ENCODE measurements around the gene ADAM23.

ADAM23 gene

GRCh38 chr2:206521115-206521514 is 77.8 kb downstream of the ADAM23 start:
- Histone ChIP-seq H3K4me1 (ENCODE audit: control insufficient read depth in 5 of 5, insufficient read depth in 5 of 5, low read length in 5 of 5) (no peaks in the 10 kb centered on the region), H3K9me3 (ENCODE audit: control insufficient read depth in 5 of 5, low read length in 5 of 5) (no peaks in the 10 kb centered on the region), H3K36me3 (ENCODE audit: control insufficient read depth in 5 of 5, insufficient read depth in 5 of 5, low read length in 5 of 5) (no peaks in the 10 kb centered on the region), H3K4me3 (ENCODE audit: low read depth in 1 of 5, low read length in 5 of 5) (no peak overlapping the region), H3K27ac (ENCODE audit: low read depth, low read length) (no peak overlapping the region), H3K9ac (ENCODE audit: low read length in 5 of 5) (no peak overlapping the region), H3K27me3 (ENCODE audit: control insufficient read depth in 5 of 5, insufficient read depth in 4 of 5, low read length in 5 of 5) (no peaks in the 10 kb centered on the region)

- no peak overlapping the region for H3K27ac ChIP-seq (ENCODE audit: low read depth, low read length)
- H3K4me1 ChIP-seq (ENCODE audit: control insufficient read depth in 5 of 5, insufficient read depth in 5 of 5, low read length in 5 of 5): no peaks in the 10 kb centered on the region
- no peak overlapping the region for H3K4me3 ChIP-seq (ENCODE audit: low read depth in 1 of 5, low read length in 5 of 5)
- no peaks in the 10 kb centered on the region for H3K27me3 ChIP-seq (ENCODE audit: control insufficient read depth in 5 of 5, insufficient read depth in 4 of 5, low read length in 5 of 5)
- no peaks in the 10 kb centered on the region for H3K9me3 ChIP-seq (ENCODE audit: control insufficient read depth in 5 of 5, low read length in 5 of 5)
- H3K9ac ChIP-seq (ENCODE audit: low read length in 5 of 5): no peak overlapping the region
- H3K36me3 ChIP-seq (ENCODE audit: control insufficient read depth in 5 of 5, insufficient read depth in 5 of 5, low read length in 5 of 5): no peaks in the 10 kb centered on the region
These were observed 78.3 kb downstream of the ADAM23 start for GRCh38 chr2:206521612-206522011.

- Histone ChIP-seq H3K27me3 (ENCODE audit: control insufficient read depth in 5 of 5, insufficient read depth in 4 of 5, low read length in 5 of 5) (no peaks in the 10 kb centered on the region), H3K36me3 (ENCODE audit: control insufficient read depth in 5 of 5, insufficient read depth in 5 of 5, low read length in 5 of 5) (no peaks in the 10 kb centered on the region), H3K4me3 (ENCODE audit: low read depth in 1 of 5, low read length in 5 of 5) (no peak overlapping the region), H3K27ac (ENCODE audit: low read depth, low read length) (no peak overlapping the region), H3K9me3 (ENCODE audit: control insufficient read depth in 5 of 5, low read length in 5 of 5) (no peaks in the 10 kb centered on the region), H3K9ac (ENCODE audit: low read length in 5 of 5) (no peak overlapping the region), H3K4me1 (ENCODE audit: control insufficient read depth in 5 of 5, insufficient read depth in 5 of 5, low read length in 5 of 5) (no peaks in the 10 kb centered on the region)
These were observed 83.1 kb downstream of the ADAM23 start for GRCh38 chr2:206526416-206526815.

GRCh38 chr2:206527153-206527552 is 83.8 kb downstream of the ADAM23 start:
- Histone ChIP-seq H3K27ac (ENCODE audit: low read depth, low read length) (no peak overlapping the region), H3K36me3 (ENCODE audit: control insufficient read depth in 5 of 5, insufficient read depth in 5 of 5, low read length in 5 of 5) (no peaks in the 10 kb centered on the region), H3K4me1 (ENCODE audit: control insufficient read depth in 5 of 5, insufficient read depth in 5 of 5, low read length in 5 of 5) (no peaks in the 10 kb centered on the region), H3K9me3 (ENCODE audit: control insufficient read depth in 5 of 5, low read length in 5 of 5) (no peaks in the 10 kb centered on the region), H3K27me3 (ENCODE audit: control insufficient read depth in 5 of 5, insufficient read depth in 4 of 5, low read length in 5 of 5) (no peaks in the 10 kb centered on the region), H3K9ac (ENCODE audit: low read length in 5 of 5) (no peak overlapping the region), H3K4me3 (ENCODE audit: low read depth in 1 of 5, low read length in 5 of 5) (no peak overlapping the region)

- Histone ChIP-seq H3K4me1 (ENCODE audit: control insufficient read depth in 5 of 5, insufficient read depth in 5 of 5, low read length in 5 of 5) (no peaks in the 10 kb centered on the region), H3K27me3 (ENCODE audit: control insufficient read depth in 5 of 5, insufficient read depth in 4 of 5, low read length in 5 of 5) (no peaks in the 10 kb centered on the region), H3K27ac (ENCODE audit: low read depth, low read length) (no peak overlapping the region), H3K36me3 (ENCODE audit: control insufficient read depth in 5 of 5, insufficient read depth in 5 of 5, low read length in 5 of 5) (no peaks in the 10 kb centered on the region), H3K4me3 (ENCODE audit: low read depth in 1 of 5, low read length in 5 of 5) (no peak overlapping the region), H3K9me3 (ENCODE audit: control insufficient read depth in 5 of 5, low read length in 5 of 5) (no peaks in the 10 kb centered on the region), H3K9ac (ENCODE audit: low read length in 5 of 5) (no peak overlapping the region)
These were observed 87.4 kb downstream of the ADAM23 start for GRCh38 chr2:206530727-206531126.

GRCh38 chr2:206531996-206532543 is 88.7 kb downstream of the ADAM23 start:
- no peaks in the 10 kb centered on the region for H3K9me3 ChIP-seq (ENCODE audit: control insufficient read depth in 5 of 5, low read length in 5 of 5)
- no peak overlapping the region for H3K9ac ChIP-seq (ENCODE audit: low read length in 5 of 5)
- H3K36me3 ChIP-seq (ENCODE audit: control insufficient read depth in 5 of 5, insufficient read depth in 5 of 5, low read length in 5 of 5): no peaks in the 10 kb centered on the region
- no peak overlapping the region for H3K4me3 ChIP-seq (ENCODE audit: low read depth in 1 of 5, low read length in 5 of 5)
- no peak overlapping the region for H3K27ac ChIP-seq (ENCODE audit: low read depth, low read length)
- no peaks in the 10 kb centered on the region for H3K27me3 ChIP-seq (ENCODE audit: control insufficient read depth in 5 of 5, insufficient read depth in 4 of 5, low read length in 5 of 5)
- H3K4me1 ChIP-seq (ENCODE audit: control insufficient read depth in 5 of 5, insufficient read depth in 5 of 5, low read length in 5 of 5): no peaks in the 10 kb centered on the region

- Histone ChIP-seq H3K27me3 (ENCODE audit: control insufficient read depth in 5 of 5, insufficient read depth in 4 of 5, low read length in 5 of 5) (no peaks in the 10 kb centered on the region), H3K4me3 (ENCODE audit: low read depth in 1 of 5, low read length in 5 of 5) (no peak overlapping the region), H3K9me3 (ENCODE audit: control insufficient read depth in 5 of 5, low read length in 5 of 5) (no peaks in the 10 kb centered on the region), H3K9ac (ENCODE audit: low read length in 5 of 5) (no peak overlapping the region), H3K36me3 (ENCODE audit: control insufficient read depth in 5 of 5, insufficient read depth in 5 of 5, low read length in 5 of 5) (no peaks in the 10 kb centered on the region), H3K4me1 (ENCODE audit: control insufficient read depth in 5 of 5, insufficient read depth in 5 of 5, low read length in 5 of 5) (no peaks in the 10 kb centered on the region), H3K27ac (ENCODE audit: low read depth, low read length) (no peak overlapping the region)
These were observed 90.6 kb downstream of the ADAM23 start for GRCh38 chr2:206533977-206534376.

GRCh38 chr2:206535260-206535986 is 92.1 kb downstream of the ADAM23 start:
- H3K36me3 ChIP-seq (ENCODE audit: control insufficient read depth in 5 of 5, insufficient read depth in 5 of 5, low read length in 5 of 5): no peaks in the 10 kb centered on the region
- H3K9me3 ChIP-seq (ENCODE audit: control insufficient read depth in 5 of 5, low read length in 5 of 5): no peaks in the 10 kb centered on the region
- no peaks in the 10 kb centered on the region for H3K4me1 ChIP-seq (ENCODE audit: control insufficient read depth in 5 of 5, insufficient read depth in 5 of 5, low read length in 5 of 5)
- H3K27ac ChIP-seq (ENCODE audit: low read depth, low read length): no peak overlapping the region
- H3K4me3 ChIP-seq (ENCODE audit: low read depth in 1 of 5, low read length in 5 of 5): no peak overlapping the region
- H3K9ac ChIP-seq (ENCODE audit: low read length in 5 of 5): no peak overlapping the region
- H3K27me3 ChIP-seq (ENCODE audit: control insufficient read depth in 5 of 5, insufficient read depth in 4 of 5, low read length in 5 of 5): no peaks in the 10 kb centered on the region

GRCh38 chr2:206540757-206541156 is 97.4 kb downstream of the ADAM23 start:
- Histone ChIP-seq H3K4me1 (ENCODE audit: control insufficient read depth in 5 of 5, insufficient read depth in 5 of 5, low read length in 5 of 5) (no peaks in the 10 kb centered on the region), H3K9me3 (ENCODE audit: control insufficient read depth in 5 of 5, low read length in 5 of 5) (no peaks in the 10 kb centered on the region), H3K36me3 (ENCODE audit: control insufficient read depth in 5 of 5, insufficient read depth in 5 of 5, low read length in 5 of 5) (no peaks in the 10 kb centered on the region), H3K4me3 (ENCODE audit: low read depth in 1 of 5, low read length in 5 of 5) (no peak overlapping the region), H3K27me3 (ENCODE audit: control insufficient read depth in 5 of 5, insufficient read depth in 4 of 5, low read length in 5 of 5) (no peaks in the 10 kb centered on the region), H3K27ac (ENCODE audit: low read depth, low read length) (no peak overlapping the region), H3K9ac (ENCODE audit: low read length in 5 of 5) (no peak overlapping the region)

GRCh38 chr2:206543073-206543472 is 99.7 kb downstream of the ADAM23 start:
- H3K27me3 ChIP-seq (ENCODE audit: control insufficient read depth in 5 of 5, insufficient read depth in 4 of 5, low read length in 5 of 5): no peaks in the 10 kb centered on the region
- no peaks in the 10 kb centered on the region for H3K4me1 ChIP-seq (ENCODE audit: control insufficient read depth in 5 of 5, insufficient read depth in 5 of 5, low read length in 5 of 5)
- no peak overlapping the region for H3K9ac ChIP-seq (ENCODE audit: low read length in 5 of 5)
- no peaks in the 10 kb centered on the region for H3K36me3 ChIP-seq (ENCODE audit: control insufficient read depth in 5 of 5, insufficient read depth in 5 of 5, low read length in 5 of 5)
- H3K27ac ChIP-seq (ENCODE audit: low read depth, low read length): no peak overlapping the region
- H3K9me3 ChIP-seq (ENCODE audit: control insufficient read depth in 5 of 5, low read length in 5 of 5): no peaks in the 10 kb centered on the region
- no peak overlapping the region for H3K4me3 ChIP-seq (ENCODE audit: low read depth in 1 of 5, low read length in 5 of 5)
